ENCODE data around the gene SERPINH1. TPM values are rescaled to one million over a fixed set of nuclear protein-coding genes. Genes with fewer than 3 reads are reported as not detected.

Gene SERPINH1
- total RNA-seq, 1 donor from 2014 or later, result 12.6 TPM

- intact Hi-C loops (cut with micrococcal nuclease), result loop anchor here (1.0 kb wide), 3 partner anchors 87 to 252 kb away; no protein-coding TSS in a partner anchor
Observed at GRCh38 chr11:75532200-75533048, 29.6 kb upstream of the SERPINH1 start.

DNA sequence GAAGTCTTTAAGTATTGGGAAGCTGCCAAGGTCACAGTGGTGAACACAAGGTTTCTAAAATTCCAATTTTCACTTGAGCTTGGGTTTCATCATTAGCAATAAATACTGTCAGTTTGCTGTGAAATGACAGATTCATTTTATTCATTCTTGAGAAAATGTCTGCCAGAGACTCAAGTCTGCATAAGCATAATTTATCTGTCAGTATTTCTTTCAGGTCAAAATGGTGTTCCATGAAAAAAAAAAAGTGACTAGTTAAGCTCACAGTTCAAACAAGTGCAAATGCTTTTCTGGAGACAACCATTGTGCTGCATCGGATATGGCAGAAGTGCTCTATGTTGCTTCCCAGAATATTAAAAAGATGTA is 28.2 kb upstream of the SERPINH1 start:
- intact Hi-C loops (cut with micrococcal nuclease), result no loop called here

- intact Hi-C loops (cut with micrococcal nuclease), result no loop called here
Observed at GRCh38 chr11:75534259-75535069, 27.6 kb upstream of the SERPINH1 start.

DNA sequence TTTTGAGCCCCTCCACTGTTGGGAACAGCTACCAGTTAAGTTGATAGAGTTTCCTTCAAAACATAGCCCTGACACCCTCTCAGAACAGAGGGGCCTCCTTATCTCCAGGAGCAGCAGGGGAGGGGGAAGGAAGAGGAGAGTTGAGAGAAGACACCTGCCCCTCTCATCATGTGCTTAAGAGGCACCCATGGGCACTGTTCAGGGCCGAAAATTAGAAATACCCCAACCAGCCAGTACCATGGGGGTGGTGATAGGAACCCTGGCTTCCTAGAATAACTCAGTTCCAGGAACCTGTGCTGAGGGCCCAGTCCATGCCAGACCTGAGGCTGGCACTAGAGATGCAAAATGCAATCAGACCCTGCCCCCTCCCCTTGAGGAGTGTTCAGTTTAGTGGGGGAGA is 27.0 kb upstream of the SERPINH1 start:
- intact Hi-C loops (cut with micrococcal nuclease), result no loop called here

DNA sequence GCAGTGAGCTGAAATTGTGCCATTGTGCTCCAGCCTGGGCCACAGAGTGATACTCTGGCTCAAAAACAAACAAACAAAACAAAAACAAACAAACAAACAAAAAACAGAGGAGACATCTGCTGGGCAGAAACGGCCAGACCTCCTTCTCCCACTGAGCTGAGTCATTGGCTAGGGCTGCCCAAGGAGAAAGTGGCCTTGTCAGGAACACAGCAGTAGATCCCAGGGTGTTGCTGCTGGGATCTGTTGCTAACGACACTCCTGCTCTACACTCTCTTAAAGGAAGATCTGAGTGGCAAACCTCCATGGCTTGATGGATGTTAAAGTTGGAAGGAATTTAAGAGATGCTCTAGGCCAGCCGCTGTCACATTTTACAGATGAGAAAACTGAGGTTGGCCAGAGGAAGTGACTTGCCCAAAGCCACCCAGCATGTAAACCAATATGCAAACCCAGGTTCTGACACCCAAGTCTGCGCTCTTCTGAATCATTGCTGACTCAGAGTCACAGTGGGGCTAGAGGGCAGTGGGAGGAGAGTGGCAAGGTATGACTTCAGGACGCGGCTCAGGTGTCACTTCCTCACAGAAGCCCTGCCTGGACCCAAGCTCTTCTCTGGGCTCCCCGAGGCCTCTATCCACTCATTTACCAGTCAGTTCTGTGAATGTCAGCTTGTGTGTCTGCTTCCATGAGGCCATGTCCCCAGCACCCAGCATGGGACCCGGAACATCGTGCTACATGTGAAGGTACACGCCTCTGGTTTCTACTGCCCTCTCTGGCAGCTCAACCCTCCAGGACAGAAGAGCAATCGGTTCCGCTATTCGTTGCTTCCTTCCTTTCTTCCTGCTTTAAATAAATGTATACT is 25.0 kb upstream of the SERPINH1 start:
- intact Hi-C loops (cut with micrococcal nuclease), result no loop called here

DNA sequence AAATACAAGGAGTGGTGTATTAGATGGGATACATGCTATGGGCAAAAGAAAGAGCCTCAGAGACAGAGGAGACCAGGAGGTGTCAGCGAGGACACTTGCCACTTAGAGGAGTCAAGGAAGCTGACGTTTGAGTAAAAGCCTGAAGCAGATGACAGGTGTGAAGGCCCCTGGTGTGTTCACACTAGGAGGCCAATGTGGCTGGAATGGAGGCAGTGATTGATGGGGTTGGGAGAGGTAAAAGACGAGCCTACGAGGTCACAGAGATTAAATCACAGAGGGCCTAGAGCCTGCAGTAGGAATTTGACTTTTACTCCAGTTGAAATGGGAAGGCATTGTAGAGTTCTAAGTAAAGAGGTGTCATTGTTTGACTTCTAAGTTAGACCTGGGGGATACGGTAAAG is 24.3 kb upstream of the SERPINH1 start:
- intact Hi-C loops (cut with micrococcal nuclease), result no loop called here

GRCh38 chr11:75538150-75538942 is 23.7 kb upstream of the SERPINH1 start:
- intact Hi-C loops (cut with micrococcal nuclease), result no loop called here

GRCh38 chr11:75539459-75540334 is 22.4 kb upstream of the SERPINH1 start:
- intact Hi-C loops (cut with micrococcal nuclease), result no loop called here

- intact Hi-C loops (cut with micrococcal nuclease), result no loop called here
Observed at GRCh38 chr11:75541193-75542087, 20.6 kb upstream of the SERPINH1 start.

DNA sequence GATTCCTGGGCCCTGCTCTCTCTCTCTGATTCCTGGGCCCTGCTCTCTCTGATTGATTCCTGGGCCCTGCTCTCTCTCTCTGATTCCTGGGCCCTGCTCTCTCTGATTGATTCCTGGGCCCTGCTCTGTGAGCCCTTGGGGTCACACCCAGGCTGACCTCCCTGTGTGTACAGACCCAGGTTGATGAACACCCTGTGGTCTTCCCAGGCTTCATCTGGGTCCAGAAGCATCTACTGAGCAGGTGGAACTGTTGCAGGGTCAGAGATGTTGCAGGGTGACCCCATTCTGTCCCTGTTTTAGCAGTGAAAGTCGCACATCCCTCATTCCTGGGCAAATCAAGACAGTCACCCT is 20.0 kb upstream of the SERPINH1 start:
- intact Hi-C loops (cut with micrococcal nuclease), result no loop called here

GRCh38 chr11:75543806-75544205 is 18.2 kb upstream of the SERPINH1 start:
- intact Hi-C loops (cut with micrococcal nuclease), result no loop called here

GRCh38 chr11:75547177-75547576 is 14.9 kb upstream of the SERPINH1 start:
- intact Hi-C loops (cut with micrococcal nuclease), result no loop called here

DNA sequence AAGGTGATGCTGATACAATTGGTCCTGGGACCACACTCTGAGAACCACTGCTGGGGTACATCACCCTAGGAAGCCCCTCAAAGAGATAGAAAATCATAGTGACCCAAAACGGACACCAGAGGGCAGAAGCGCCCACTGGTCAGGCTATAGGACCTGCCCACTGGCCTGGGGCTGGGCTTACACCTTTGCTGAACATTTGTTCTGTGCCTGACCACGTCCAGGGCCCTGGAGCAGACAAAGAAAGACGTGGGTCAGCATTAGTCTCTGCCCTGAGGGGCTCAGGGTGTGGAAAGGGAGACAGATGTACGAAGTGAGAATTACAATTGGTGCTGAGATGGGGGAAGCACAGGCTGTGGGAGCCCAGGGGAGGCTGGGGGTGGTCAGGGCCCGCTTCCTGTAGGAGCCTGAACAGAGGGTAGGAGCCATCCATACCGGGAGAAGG is 14.4 kb upstream of the SERPINH1 start:
- intact Hi-C loops (cut with micrococcal nuclease), result no loop called here

DNA sequence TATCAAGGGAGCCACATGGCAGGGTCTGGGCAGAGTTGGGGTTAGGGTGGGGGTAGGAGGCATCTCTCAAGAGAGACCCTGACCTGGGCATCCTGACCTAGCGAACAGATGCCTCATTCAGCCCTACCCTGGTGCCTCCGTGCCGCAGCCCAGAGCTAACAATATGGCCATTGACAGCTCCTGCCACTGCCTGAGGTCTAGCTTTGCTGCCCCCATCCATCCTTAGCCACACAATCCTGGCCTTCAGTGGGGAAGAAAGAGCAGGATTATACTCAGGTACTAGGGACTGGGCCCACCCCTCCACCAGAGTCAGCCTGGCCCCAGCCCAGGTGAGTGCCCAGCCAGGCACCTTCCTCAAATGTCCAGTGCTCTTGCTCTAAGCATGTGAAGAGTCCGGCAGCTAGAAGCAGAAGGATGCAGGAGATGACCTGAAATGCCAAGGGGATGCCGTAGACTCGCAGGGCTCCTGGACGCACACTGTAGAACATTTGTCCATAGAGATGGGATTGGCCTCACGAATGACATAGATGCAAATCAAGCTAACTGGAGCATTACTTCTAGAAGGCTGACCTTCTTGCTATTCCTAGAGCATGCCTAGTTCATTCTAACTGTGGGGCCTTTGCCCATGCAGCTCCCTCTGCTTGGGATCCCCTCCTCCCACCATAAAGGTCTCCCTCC is 13.3 kb upstream of the SERPINH1 start:
- intact Hi-C loops (cut with micrococcal nuclease), result no loop called here

DNA sequence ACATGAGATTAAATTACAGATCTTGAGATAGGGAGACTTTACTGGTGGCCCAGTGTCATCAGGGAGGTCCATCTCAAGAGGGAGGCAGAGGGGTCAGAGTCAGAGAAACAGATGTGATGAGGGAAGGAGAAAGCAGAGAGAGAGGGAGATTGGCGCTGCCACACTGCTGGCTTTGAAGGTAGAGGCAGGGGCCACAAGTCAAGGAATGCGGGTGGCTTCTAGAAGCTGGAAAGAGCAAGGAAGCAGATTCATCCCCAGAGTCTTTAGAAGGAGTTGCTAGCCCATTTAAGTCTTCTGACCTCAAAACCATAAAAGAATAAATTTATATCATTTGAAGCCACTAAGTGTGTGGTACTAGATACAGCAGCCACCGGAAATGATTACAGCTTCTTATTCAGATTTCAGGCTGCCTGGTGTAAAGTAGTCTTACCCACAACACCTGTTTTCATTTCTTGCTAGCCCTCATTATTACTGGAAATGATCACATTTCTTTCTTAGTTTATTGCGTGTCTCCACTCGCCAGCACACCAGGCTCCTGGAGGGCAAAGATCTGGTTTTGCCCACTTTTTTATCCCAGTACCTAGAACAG is 12.6 kb upstream of the SERPINH1 start:
- intact Hi-C loops (cut with micrococcal nuclease), result no loop called here

- intact Hi-C loops (cut with micrococcal nuclease), result no loop called here
Observed at GRCh38 chr11:75553182-75553581, 8.9 kb upstream of the SERPINH1 start.

GRCh38 chr11:75553889-75554257 is 8.2 kb upstream of the SERPINH1 start:
- intact Hi-C loops (cut with micrococcal nuclease), result no loop called here

Measured in T-helper 2 cell treated with Interferon-gamma antibody and Interleukin-4, amounts not matched to agents 100 ng/mL and 5 ng/mL, for 36 hours (primary cell).